ENCODE results near the gene WLS.

WLS gene

GRCh38 chr1:68078647-68079046, 153.7 kb downstream of the WLS start:
- no peak for DNase-seq

All from effector CD8-positive, alpha-beta T cell (primary cell).